ENCODE measurements around the gene RILPL1.

- TF ChIP-seq ATF3 (IDR thresholded peaks at IDR 0.05): no peak
- no peak for TF ChIP-seq CTCF (IDR thresholded peaks at IDR 0.05; ENCODE audit: low read depth, low read length, missing input control)
- TF ChIP-seq, protein P1, sequence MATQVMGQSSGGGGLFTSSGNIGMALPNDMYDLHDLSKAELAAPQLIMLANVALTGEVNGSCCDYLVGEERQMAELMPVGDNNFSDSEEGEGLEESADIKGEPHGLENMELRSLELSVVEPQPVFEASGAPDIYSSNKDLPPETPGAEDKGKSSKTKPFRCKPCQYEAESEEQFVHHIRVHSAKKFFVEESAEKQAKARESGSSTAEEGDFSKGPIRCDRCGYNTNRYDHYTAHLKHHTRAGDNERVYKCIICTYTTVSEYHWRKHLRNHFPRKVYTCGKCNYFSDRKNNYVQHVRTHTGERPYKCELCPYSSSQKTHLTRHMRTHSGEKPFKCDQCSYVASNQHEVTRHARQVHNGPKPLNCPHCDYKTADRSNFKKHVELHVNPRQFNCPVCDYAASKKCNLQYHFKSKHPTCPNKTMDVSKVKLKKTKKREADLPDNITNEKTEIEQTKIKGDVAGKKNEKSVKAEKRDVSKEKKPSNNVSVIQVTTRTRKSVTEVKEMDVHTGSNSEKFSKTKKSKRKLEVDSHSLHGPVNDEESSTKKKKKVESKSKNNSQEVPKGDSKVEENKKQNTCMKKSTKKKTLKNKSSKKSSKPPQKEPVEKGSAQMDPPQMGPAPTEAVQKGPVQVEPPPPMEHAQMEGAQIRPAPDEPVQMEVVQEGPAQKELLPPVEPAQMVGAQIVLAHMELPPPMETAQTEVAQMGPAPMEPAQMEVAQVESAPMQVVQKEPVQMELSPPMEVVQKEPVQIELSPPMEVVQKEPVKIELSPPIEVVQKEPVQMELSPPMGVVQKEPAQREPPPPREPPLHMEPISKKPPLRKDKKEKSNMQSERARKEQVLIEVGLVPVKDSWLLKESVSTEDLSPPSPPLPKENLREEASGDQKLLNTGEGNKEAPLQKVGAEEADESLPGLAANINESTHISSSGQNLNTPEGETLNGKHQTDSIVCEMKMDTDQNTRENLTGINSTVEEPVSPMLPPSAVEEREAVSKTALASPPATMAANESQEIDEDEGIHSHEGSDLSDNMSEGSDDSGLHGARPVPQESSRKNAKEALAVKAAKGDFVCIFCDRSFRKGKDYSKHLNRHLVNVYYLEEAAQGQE (IDR thresholded peaks at IDR 0.05): no peak
- no peak for TF ChIP-seq GABPA (IDR thresholded peaks at IDR 0.05 in 1 of 2, conservative IDR thresholded peaks at IDR 0.05 in 1 of 2)
Observed at GRCh38 chr12:123485756-123486155, 47.8 kb downstream of the RILPL1 start.
